ENCODE measurements around the gene NHERF2. TPM values are rescaled to one million over a fixed set of nuclear protein-coding genes. Genes with fewer than 3 reads are reported as not detected.

Gene NHERF2
- total and polyA plus RNA-seq, 11 donors, result 124 to 496 (median 227) TPM

DNA sequence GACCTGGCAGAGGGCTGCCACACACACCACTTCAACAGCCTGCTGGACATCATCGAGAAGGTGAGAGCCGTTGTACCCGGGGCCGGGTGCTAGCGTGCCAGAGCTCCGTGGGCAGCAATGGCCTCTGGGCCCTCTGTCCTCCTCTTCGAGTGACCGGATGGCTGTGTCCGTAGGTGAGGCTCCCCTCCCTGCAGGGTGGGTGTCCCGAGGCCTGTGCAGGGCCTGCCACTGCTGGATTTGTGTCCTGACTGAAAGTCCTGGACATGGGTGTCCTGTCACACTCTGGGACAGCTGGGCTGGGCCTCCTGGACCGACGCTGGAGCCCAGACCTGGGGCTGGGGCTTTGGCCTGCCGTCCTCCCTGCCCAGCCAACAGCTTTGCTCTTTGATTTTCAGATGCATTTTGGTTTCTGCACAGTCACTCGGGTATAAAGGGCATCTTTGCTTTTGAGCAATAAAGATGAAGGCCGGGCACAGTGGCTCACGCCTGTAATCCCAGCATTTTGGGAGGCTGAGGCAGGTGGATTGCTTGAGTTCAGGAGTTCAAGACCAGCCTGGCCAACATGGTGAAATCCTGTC, 37.8 kb downstream of the NHERF2 start:
- no peak overlapping the region for H3K27ac ChIP-seq
- H3K36me3 ChIP-seq, result peaks cover 0 to 94% (median 84%) of the 10 kb centered on the region in 9 donors
- 94 to 97% (median 95%) methylated on average over 6 to 16 of the region's 16 CpGs for WGBS, 4 donors
- no peaks in the 10 kb centered on the region for H3K4me1 ChIP-seq
- DNase-seq, result no peak
- intact Hi-C loops (cut with DNase I), result loop anchor here in 1 of 10 donors (1.0 kb wide), 1 partner anchor 16 kb away; no protein-coding TSS in a partner anchor
- H3K27me3 ChIP-seq, result no peaks in the 10 kb centered on the region
- no peak overlapping the region for H3K4me3 ChIP-seq
- H3K9me3 ChIP-seq, result no peaks in the 10 kb centered on the region
- TF ChIP-seq POLR2A (IDR thresholded peaks at IDR 0.05), result no peak
- TF ChIP-seq, protein P1, sequence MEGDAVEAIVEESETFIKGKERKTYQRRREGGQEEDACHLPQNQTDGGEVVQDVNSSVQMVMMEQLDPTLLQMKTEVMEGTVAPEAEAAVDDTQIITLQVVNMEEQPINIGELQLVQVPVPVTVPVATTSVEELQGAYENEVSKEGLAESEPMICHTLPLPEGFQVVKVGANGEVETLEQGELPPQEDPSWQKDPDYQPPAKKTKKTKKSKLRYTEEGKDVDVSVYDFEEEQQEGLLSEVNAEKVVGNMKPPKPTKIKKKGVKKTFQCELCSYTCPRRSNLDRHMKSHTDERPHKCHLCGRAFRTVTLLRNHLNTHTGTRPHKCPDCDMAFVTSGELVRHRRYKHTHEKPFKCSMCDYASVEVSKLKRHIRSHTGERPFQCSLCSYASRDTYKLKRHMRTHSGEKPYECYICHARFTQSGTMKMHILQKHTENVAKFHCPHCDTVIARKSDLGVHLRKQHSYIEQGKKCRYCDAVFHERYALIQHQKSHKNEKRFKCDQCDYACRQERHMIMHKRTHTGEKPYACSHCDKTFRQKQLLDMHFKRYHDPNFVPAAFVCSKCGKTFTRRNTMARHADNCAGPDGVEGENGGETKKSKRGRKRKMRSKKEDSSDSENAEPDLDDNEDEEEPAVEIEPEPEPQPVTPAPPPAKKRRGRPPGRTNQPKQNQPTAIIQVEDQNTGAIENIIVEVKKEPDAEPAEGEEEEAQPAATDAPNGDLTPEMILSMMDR (IDR thresholded peaks at IDR 0.05), result no peak
- no peak for ATAC-seq

DNA sequence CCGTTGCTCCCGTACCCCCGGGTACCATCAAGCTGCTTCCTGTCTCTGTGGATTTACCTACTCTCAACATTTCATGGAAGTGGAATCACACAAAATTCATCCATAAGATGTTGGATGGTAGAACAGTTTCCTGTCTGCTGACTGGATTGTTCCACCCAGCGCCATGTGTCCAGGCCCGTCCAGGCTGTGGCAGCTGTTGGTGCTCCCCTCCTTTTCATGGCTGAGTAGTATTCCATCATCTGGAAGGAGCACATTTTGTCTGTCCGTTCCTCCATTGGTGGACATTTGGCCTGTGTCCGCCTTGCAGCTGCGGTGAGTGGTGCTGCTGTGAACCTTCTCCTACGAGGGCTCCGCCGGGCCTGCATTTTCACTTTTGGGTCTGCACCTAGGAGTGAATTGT, 39.4 kb downstream of the NHERF2 start:
- 97 to 98% (median 97%) methylated on average over 11 of the region's 11 CpGs for whole genome bisulfite sequencing, 4 donors
- intact Hi-C loops (cut with DNase I), result no loop called here
- Histone ChIP-seq H3K9me3 (no peaks in the 10 kb centered on the region), H3K27ac (no peak overlapping the region), H3K4me1 (no peaks in the 10 kb centered on the region), H3K27me3 (no peaks in the 10 kb centered on the region), H3K4me3 (no peak overlapping the region), H3K36me3 (peaks cover 0 to 92% (median 81%) of the 10 kb centered on the region in 9 donors)
- no peak for ATAC-seq
- TF ChIP-seq POLR2A (IDR thresholded peaks at IDR 0.05), result no peak
- TF ChIP-seq, protein P1 (IDR thresholded peaks at IDR 0.05), result no peak
- no peak for DNase-seq

DNA sequence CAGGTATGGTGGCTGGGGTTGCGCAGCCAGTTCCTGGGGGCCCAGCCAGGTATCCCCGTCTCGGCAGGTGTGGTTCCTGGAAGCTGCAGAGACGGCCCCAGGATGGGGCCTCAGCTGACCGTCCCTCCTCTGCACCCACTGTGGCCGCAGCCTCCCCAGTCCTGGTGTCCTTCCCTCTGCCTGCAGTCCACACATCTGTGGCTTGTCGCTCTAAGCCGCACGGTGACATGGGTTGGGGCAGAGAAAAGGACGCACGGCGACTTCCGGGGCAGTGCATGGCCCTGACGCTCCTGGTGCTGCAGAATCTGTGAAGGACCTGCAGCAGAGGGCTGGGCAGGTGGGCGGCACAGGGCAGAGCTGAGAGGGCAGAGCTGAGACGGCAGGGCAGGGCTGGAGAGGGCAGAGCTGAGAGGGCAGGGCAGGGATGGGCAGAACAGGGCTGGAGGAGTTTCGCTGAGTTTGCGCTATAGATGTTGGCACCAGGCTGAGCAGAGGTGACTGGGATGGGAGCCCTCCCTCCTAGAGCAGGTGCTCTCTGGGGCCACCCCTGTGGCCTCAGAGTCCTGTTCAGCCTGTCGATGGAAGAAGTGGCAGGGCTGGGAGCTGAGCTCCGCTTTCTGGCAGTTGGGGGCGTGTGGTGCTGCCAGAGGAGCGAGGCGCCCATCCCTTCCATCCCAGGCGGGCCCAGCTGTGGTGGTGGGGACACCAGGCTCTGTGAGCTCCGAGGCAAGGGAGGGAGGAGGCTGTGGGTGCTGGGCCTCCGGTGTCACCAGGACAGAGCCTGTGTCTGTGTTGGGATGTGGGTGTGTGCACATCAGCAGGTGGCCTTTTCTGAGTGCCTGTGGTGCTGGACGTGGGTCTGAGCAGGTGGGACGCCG, 44.1 kb downstream of the NHERF2 start:
- 88 to 96% (median 94%) methylated on average over 25 to 29 of the region's 29 CpGs for WGBS, 4 donors
- no peak for DNase-seq
- no peaks in the 10 kb centered on the region for H3K27me3 ChIP-seq

More for the DNA sequence above, 44.1 kb downstream of the NHERF2 start:
- H3K4me3 ChIP-seq, result no peak overlapping the region
- ATAC-seq, result peak in 3 of 4 donors; percentile 6
- intact Hi-C loops (cut with DNase I), result no loop called here
- no peaks in the 10 kb centered on the region for H3K4me1 ChIP-seq
- H3K9me3 ChIP-seq, result no peaks in the 10 kb centered on the region
- TF ChIP-seq, protein P1 (IDR thresholded peaks at IDR 0.05), result no peak
- no peak for TF ChIP-seq POLR2A (IDR thresholded peaks at IDR 0.05)
- H3K36me3 ChIP-seq, result peaks cover 0 to 94% (median 88%) of the 10 kb centered on the region in 9 donors
- H3K27ac ChIP-seq, result no peak overlapping the region
